GM12878 (cell line): ENCODE results near the gene SCNN1B. TPM values are rescaled to one million over a fixed set of nuclear protein-coding genes. Genes with fewer than 3 reads are reported as not detected.

Source experiments
- ATAC-seq: fragments of 200-7000 bp; cut with Tn5 transposase; 3 replicates; pipeline ENCODE4 v1.9.1; 2020; ENCODE audit warnings: mild to moderate bottlenecking, moderate library complexity
- BruUV-seq: library from RNA; stranded (reverse); fragments of 400-500 nt; replicated peaks from 2 replicates; lab custom pipeline; 2021; lab: Mats Ljungman, UMichigan
- CTCF ChIA-PET: fragments of 300-600 bp; sonication (Branson Sonifier 250); formaldehyde crosslinking; extraction: SDS; loops from one replicate; lab custom pipeline; 2021; ENCODE audit warnings: inconsistent platforms; lab: Yijun Ruan, JAX
- POLR2A ChIA-PET: fragments of 350-600 bp; formaldehyde crosslinking; extraction: SDS; loops from one replicate; lab custom pipeline; 2021; ENCODE audit warnings: inconsistent platforms; lab: Charles Lee
- RAD21 ChIA-PET: fragments of 300-600 bp; sonication (Branson Sonifier 250); formaldehyde crosslinking; loops from one replicate; lab custom pipeline; 2023; ENCODE audit warnings: antibody characterized with exemption; ENCODE audit not compliant: unreplicated experiment; lab: Charles Lee
- SMC1A ChIA-PET: fragments of 300-600 bp; sonication (Branson Sonifier 250); formaldehyde crosslinking; loops from one replicate; lab custom pipeline; 2023; ENCODE audit not compliant: unreplicated experiment, uncharacterized antibody; lab: Charles Lee
- DNase-seq: peaks from one replicate; pipeline ENCODE4 v3.0.0-alpha.2; 2011; ENCODE audit warnings: low read depth, low spot score
- FAIRE-seq: peaks from 3 replicates; lab custom pipeline; 2011; peaks lifted over from hg19 to GRCh38; lab: Jason Lieb, UNC
- H2AFZ ChIP-seq: 2 replicates; pipeline ENCODE4 v1.6.0; 2011; ENCODE audit warnings: low read depth, low read length, control low read depth; ENCODE audit not compliant: control insufficient read depth
- H3K27ac ChIP-seq: 2 replicates; pipeline ENCODE4 v1.5.1; 2011; ENCODE audit warnings: control low read depth; ENCODE audit not compliant: control insufficient read depth, insufficient read depth
- H3K27me3 ChIP-seq, 2 experiments: replicated peaks in 1 of 2; 2 replicates each; pipeline versions ENCODE4 v1.6.0 to v1.6.1; 2011; ENCODE audit warnings: low read length in 1 of 2; ENCODE audit not compliant: control insufficient read depth in 2 of 2, insufficient read depth in 2 of 2
- H3K36me3 ChIP-seq, 2 experiments: 2 replicates each; pipeline ENCODE4 v1.5.1; 2011; ENCODE audit warnings: low read length in 1 of 2; ENCODE audit not compliant: control insufficient read depth in 2 of 2, insufficient read depth in 2 of 2
- H3K4me1 ChIP-seq: 2 replicates; pipeline ENCODE4 v1.6.1; 2011; ENCODE audit warnings: mild to moderate bottlenecking, low read length, moderate library complexity, mixed read lengths; ENCODE audit not compliant: control insufficient read depth, insufficient read depth
- H3K4me2 ChIP-seq: 2 replicates; pipeline ENCODE4 v1.6.0; 2011; ENCODE audit warnings: control low read depth; ENCODE audit not compliant: control insufficient read depth, insufficient read depth
- H3K4me3 ChIP-seq: fragments of 200-600 bp; sonication (generic); 2 replicates; pipeline ENCODE4 v1.5.1; 2016
- H3K79me2 ChIP-seq: 2 replicates; pipeline ENCODE4 v1.6.0; 2011; ENCODE audit warnings: low read length; ENCODE audit not compliant: control insufficient read depth, insufficient read depth
- H3K9ac ChIP-seq: 2 replicates; pipeline ENCODE4 v1.8.0; 2011; ENCODE audit warnings: low read length, control low read depth, mixed read lengths; ENCODE audit not compliant: control insufficient read depth, insufficient read depth
- H3K9me3 ChIP-seq: replicated peaks from 3 replicates; pipeline ENCODE4 v1.5.1; 2011; ENCODE audit warnings: mild to moderate bottlenecking, low read length; ENCODE audit not compliant: control insufficient read depth, insufficient read depth
- H4K20me1 ChIP-seq: 2 replicates; pipeline ENCODE4 v1.6.0; 2011; ENCODE audit not compliant: control insufficient read depth, insufficient read depth
- ASH2L ChIP-seq: fragments of 300-600, 200-600 bp; sonication (generic); IDR thresholded peaks from 2 replicates; pipeline ENCODE4 v1.6.1; 2017; ENCODE audit warnings: low read depth, mild to moderate bottlenecking, borderline replicate concordance
- BCL11A ChIP-seq: IDR thresholded peaks from 2 replicates; pipeline ENCODE4 v1.6.1; 2011; ENCODE audit warnings: low read depth, low read length
- ELK1 ChIP-seq: IDR thresholded peaks from 2 replicates; pipeline ENCODE4 v1.6.1; 2012; ENCODE audit warnings: low read depth, low read length, improper control_type of control experiment
- ESRRA ChIP-seq: IDR thresholded peaks from 2 replicates; pipeline ENCODE4 v1.6.1; 2012; ENCODE audit warnings: mild to moderate bottlenecking, low read length, improper control_type of control experiment
- GABPA ChIP-seq: IDR thresholded peaks from 2 replicates; pipeline ENCODE4 v1.6.1; 2014; ENCODE audit warnings: antibody characterized with exemption, low read depth, mild to moderate bottlenecking, inconsistent platforms
- HDGF ChIP-seq: fragments of 450-650 bp; IDR thresholded peaks from 2 replicates; pipeline ENCODE4 v1.6.1; 2016; ENCODE audit warnings: antibody characterized with exemption
- NFYA ChIP-seq: IDR thresholded peaks from 2 replicates; pipeline ENCODE4 v1.6.1; 2011; ENCODE audit warnings: low read depth, mild to moderate bottlenecking, low read length, improper control_type of control experiment, borderline replicate concordance
- NRF1 ChIP-seq: conservative IDR thresholded peaks from 2 replicates; pipeline ENCODE4 v1.6.1; 2011; ENCODE audit warnings: mild to moderate bottlenecking, low read depth, low read length, improper control_type of control experiment
- PML ChIP-seq: IDR thresholded peaks from 2 replicates; pipeline ENCODE4 v1.6.1; 2012; ENCODE audit warnings: low read length, inconsistent platforms
- RCOR1 ChIP-seq: conservative IDR thresholded peaks from 2 replicates; pipeline ENCODE4 v1.6.1; 2012; ENCODE audit warnings: low read depth, low read length, improper control_type of control experiment
- RELA ChIP-seq: fragments of 450-650 bp; IDR thresholded peaks from 2 replicates; pipeline ENCODE4 v1.8.0; 2014; ENCODE audit warnings: borderline replicate concordance; ENCODE audit not compliant: partially characterized antibody
- ZBED1 ChIP-seq: IDR thresholded peaks from 2 replicates; pipeline ENCODE4 v1.6.1; 2016; ENCODE audit warnings: borderline replicate concordance
- ZNF207 ChIP-seq: fragments of 450-650 bp; IDR thresholded peaks from 2 replicates; pipeline ENCODE4 v1.6.1; 2014; ENCODE audit warnings: antibody characterized with exemption, mild to moderate bottlenecking, borderline replicate concordance
- ZNF274 ChIP-seq: IDR thresholded peaks from one replicate; pipeline ENCODE4 v1.8.0; 2011; ENCODE audit not compliant: insufficient read length, insufficient read depth
- WGBS: methylation state at CpG from one replicate; pipeline ENCODE4 v1.1.6; 2016; ENCODE audit warnings: low lambda C conversion rate; ENCODE audit not compliant: insufficient replicate concordance, insufficient coverage; ENCODE audit errors: missing lambda C conversion rate; 5-methylcytosine and 5-hydroxymethylcytosine counted together
- in situ Hi-C: fragments of 300-500 bp; cut with MboI; formaldehyde crosslinking; loops from 9 replicates; pipeline ENCODE4 v1.14.3; 2018; ENCODE audit warnings: mixed read lengths
- intact Hi-C: fragments of 100-400 bp; cut with micrococcal nuclease; formaldehyde crosslinking; loops from one replicate; pipeline ENCODE4 v1.14.2; 2022; ENCODE audit not compliant: unreplicated experiment
- polyA plus RNA-seq, 11 experiments: library from polyadenylated mRNA; depleted of rRNA in 4 of 11; unstranded in 6 of 11; stranded (reverse) in 5 of 11; fragments of >200 nt; fragmentation: Nextera tagmentation in 4 of 11; fragmentation: Illumina TruSeq in 1 of 11; extraction: Ambion mirVana in 4 of 11; extraction: Trizol in 1 of 11; gene quantifications; 1 replicate in 1 of 11; 2 replicates in 10 of 11; pipeline versions ENCODE4 v1.2.1 to v1.2.3, GENCODE V29; 2011 to 2016; ENCODE audit warnings: inconsistent platforms in 2 of 11, missing spikeins in 2 of 11, low read depth in 1 of 11
- total RNA-seq, 4 experiments: library from RNA; depleted of rRNA in 3 of 4; stranded (reverse); fragments of >200 nt in 3 of 4; fragmentation: Illumina TruSeq in 1 of 4; extraction: Trizol in 1 of 4; gene quantifications; 2 replicates each; pipeline versions ENCODE4 v1.2.1 to v1.2.3, GENCODE V29; 2013 to 2021
- TF ChIP-seq, protein P1 (sequence below): IDR thresholded peaks from 2 replicates; pipeline ENCODE4 v1.6.1; 2011; ENCODE audit warnings: borderline replicate concordance, low read depth, mild to moderate bottlenecking, moderate library complexity, low read length; ENCODE audit not compliant: insufficient read depth, poor library complexity, severe bottlenecking
- TF ChIP-seq, protein P2 (sequence below): fragments of 450-650 bp; IDR thresholded peaks from 2 replicates; pipeline ENCODE4 v1.6.1; 2017; ENCODE audit warnings: mild to moderate bottlenecking, low read depth, inconsistent platforms; ENCODE audit not compliant: poor library complexity, severe bottlenecking
- TF ChIP-seq, protein P3 (sequence below): fragments of 450-650 bp; IDR thresholded peaks from 2 replicates; pipeline ENCODE4 v1.6.1; 2017; ENCODE audit warnings: borderline replicate concordance

The SCNN1B gene
- total and polyA plus RNA-seq, 10 of the 15 experiments (the other 5 are each of a cell fraction or from before 2014, with no cell fraction given) = 0.28 to 1.5 (median 0.64) TPM

GRCh38 chr16:23269248-23269953, 32.7 kb upstream of the SCNN1B start:
- Histone ChIP-seq H3K27me3 (no peaks in the 10 kb centered on the region), H2AFZ (no peak overlapping the region), H3K4me2 (no peak overlapping the region), H3K36me3 (no peaks in the 10 kb centered on the region), H3K79me2 (no peaks in the 10 kb centered on the region), H3K4me3 (no peak overlapping the region), H3K27ac (no peak overlapping the region), H4K20me1 (no peaks in the 10 kb centered on the region), H3K4me1 (no peaks in the 10 kb centered on the region), H3K9me3 (no peaks in the 10 kb centered on the region), H3K9ac (no peak overlapping the region)
- RAD21 ChIA-PET = interaction anchor here (1.3 kb wide), 1 partner anchor 86 kb away, joined by 3 read pairs; no protein-coding TSS in a partner anchor
- CTCF ChIA-PET = interaction anchor here (0.6 to 2.0 kb wide), 2 partner anchors 166 to 238 kb away, joined by 3 to 8 read pairs; no protein-coding TSS in a partner anchor
- TF ChIP-seq GABPA (no peak), ESRRA (no peak), PML (no peak), RELA (no peak), HDGF (no peak), NFYA (no peak), RCOR1 (no peak), ELK1 (no peak), ZNF207 (no peak), BCL11A (no peak), ZBED1 (no peak), ASH2L (no peak), NRF1 (no peak), ZNF274 (no peak)
- TF ChIP-seq, protein P1, sequence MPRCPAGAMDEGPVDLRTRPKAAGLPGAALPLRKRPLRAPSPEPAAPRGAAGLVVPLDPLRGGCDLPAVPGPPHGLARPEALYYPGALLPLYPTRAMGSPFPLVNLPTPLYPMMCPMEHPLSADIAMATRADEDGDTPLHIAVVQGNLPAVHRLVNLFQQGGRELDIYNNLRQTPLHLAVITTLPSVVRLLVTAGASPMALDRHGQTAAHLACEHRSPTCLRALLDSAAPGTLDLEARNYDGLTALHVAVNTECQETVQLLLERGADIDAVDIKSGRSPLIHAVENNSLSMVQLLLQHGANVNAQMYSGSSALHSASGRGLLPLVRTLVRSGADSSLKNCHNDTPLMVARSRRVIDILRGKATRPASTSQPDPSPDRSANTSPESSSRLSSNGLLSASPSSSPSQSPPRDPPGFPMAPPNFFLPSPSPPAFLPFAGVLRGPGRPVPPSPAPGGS = no peak
- TF ChIP-seq, protein P2, sequence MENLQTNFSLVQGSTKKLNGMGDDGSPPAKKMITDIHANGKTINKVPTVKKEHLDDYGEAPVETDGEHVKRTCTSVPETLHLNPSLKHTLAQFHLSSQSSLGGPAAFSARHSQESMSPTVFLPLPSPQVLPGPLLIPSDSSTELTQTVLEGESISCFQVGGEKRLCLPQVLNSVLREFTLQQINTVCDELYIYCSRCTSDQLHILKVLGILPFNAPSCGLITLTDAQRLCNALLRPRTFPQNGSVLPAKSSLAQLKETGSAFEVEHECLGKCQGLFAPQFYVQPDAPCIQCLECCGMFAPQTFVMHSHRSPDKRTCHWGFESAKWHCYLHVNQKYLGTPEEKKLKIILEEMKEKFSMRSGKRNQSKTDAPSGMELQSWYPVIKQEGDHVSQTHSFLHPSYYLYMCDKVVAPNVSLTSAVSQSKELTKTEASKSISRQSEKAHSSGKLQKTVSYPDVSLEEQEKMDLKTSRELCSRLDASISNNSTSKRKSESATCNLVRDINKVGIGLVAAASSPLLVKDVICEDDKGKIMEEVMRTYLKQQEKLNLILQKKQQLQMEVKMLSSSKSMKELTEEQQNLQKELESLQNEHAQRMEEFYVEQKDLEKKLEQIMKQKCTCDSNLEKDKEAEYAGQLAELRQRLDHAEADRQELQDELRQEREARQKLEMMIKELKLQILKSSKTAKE = no peak
- TF ChIP-seq, protein P3, sequence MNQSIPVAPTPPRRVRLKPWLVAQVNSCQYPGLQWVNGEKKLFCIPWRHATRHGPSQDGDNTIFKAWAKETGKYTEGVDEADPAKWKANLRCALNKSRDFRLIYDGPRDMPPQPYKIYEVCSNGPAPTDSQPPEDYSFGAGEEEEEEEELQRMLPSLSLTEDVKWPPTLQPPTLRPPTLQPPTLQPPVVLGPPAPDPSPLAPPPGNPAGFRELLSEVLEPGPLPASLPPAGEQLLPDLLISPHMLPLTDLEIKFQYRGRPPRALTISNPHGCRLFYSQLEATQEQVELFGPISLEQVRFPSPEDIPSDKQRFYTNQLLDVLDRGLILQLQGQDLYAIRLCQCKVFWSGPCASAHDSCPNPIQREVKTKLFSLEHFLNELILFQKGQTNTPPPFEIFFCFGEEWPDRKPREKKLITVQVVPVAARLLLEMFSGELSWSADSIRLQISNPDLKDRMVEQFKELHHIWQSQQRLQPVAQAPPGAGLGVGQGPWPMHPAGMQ = no peak
- ATAC-seq (peak; percentile 27; the same call in 1 of the 3 replicates), DNase-seq (no peak), FAIRE-seq (no peak)
- WGBS = 49% methylated on average over 6 of the region's 6 CpGs
- intact Hi-C loops (no loop called here), in situ Hi-C loops (no loop called here)
- no TSS peak for BruUV-seq
- SMC1A ChIA-PET = interaction anchor here (0.7 to 1.3 kb wide), 3 partner anchors 17 to 72 kb away, joined by 3 read pairs; no protein-coding TSS in a partner anchor
- POLR2A ChIA-PET = no interaction called here
